Activated T-helper 1 cell treated with anti-CD3 and anti-CD28 coated beads, Interleukin-2, amount 50 U/mL, for 16 hours (primary cell): ENCODE data around the gene KSR1.

Experiments used
- DNase-seq, 2 donors: peaks; one replicate each; pipeline ENCODE4 v3.0.0-alpha.2; 2020; ENCODE audit warnings: low read depth in 1 of 2, low spot score in 1 of 2

KSR1 gene

GRCh38 chr17:27473190-27473747, 17.0 kb downstream of the KSR1 start:
- DNase-seq: no peak

- peak in 1 of 2 donors; percentile 65 for DNase-seq
These were observed 17.7 kb downstream of the KSR1 start for GRCh38 chr17:27473748-27474609.

- peak in 1 of 2 donors; percentile 44 for DNase-seq
These were observed 18.9 kb downstream of the KSR1 start for GRCh38 chr17:27475070-27475673.

- DNase-seq: no peak
These were observed 20.0 kb downstream of the KSR1 start for GRCh38 chr17:27475981-27476895.

- no peak for DNase-seq
These were observed 21.0 kb downstream of the KSR1 start for GRCh38 chr17:27477050-27477888.

- DNase-seq: no peak
These were observed 21.9 kb downstream of the KSR1 start for GRCh38 chr17:27477971-27478684.

- no peak for DNase-seq
These were observed 22.8 kb downstream of the KSR1 start for GRCh38 chr17:27478901-27479538.

- DNase-seq: no peak
These were observed 23.6 kb downstream of the KSR1 start for GRCh38 chr17:27479838-27480237.

GRCh38 chr17:27480699-27481098, 24.5 kb downstream of the KSR1 start:
- DNase-seq: no peak

GRCh38 chr17:27481327-27481726, 25.1 kb downstream of the KSR1 start:
- DNase-seq: peak in 1 of 2 donors; percentile 5

- no peak for DNase-seq
These were observed 28.9 kb downstream of the KSR1 start for GRCh38 chr17:27485125-27485524.

- no peak for DNase-seq
These were observed 29.7 kb downstream of the KSR1 start for GRCh38 chr17:27485716-27486495.

GRCh38 chr17:27486741-27487140, 30.5 kb downstream of the KSR1 start:
- no peak for DNase-seq

GRCh38 chr17:27488231-27488630, 32.0 kb downstream of the KSR1 start:
- DNase-seq: no peak

- no peak for DNase-seq
These were observed 32.9 kb downstream of the KSR1 start for GRCh38 chr17:27489045-27489715.

GRCh38 chr17:27490391-27490790, 34.1 kb downstream of the KSR1 start:
- no peak for DNase-seq

- no peak for DNase-seq
These were observed 35.5 kb downstream of the KSR1 start for GRCh38 chr17:27491713-27492190.

GRCh38 chr17:27492470-27492869, 36.2 kb downstream of the KSR1 start:
- DNase-seq: no peak
